DMS153 (cell line): ENCODE data around the gene CTXN2.

Experiments used
- DNase-seq: peaks from one replicate; lab custom pipeline; 2025; lab: John Stamatoyannopoulos, UW

The CTXN2 gene

GRCh38 chr15:48222627-48223026, 31.2 kb downstream of the CTXN2 start:
- no peak for DNase-seq

GRCh38 chr15:48225771-48226170, 34.3 kb downstream of the CTXN2 start:
- DNase-seq, result no peak

GRCh38 chr15:48230498-48230897, 39.0 kb downstream of the CTXN2 start:
- DNase-seq, result no peak

GRCh38 chr15:48233246-48233645, 41.8 kb downstream of the CTXN2 start:
- no peak for DNase-seq

- DNase-seq, result no peak
Observed at GRCh38 chr15:48239334-48239733, 47.9 kb downstream of the CTXN2 start.

GRCh38 chr15:48242015-48242414, 50.5 kb downstream of the CTXN2 start:
- peak; percentile 45 for DNase-seq

GRCh38 chr15:48242535-48242934, 51.1 kb downstream of the CTXN2 start:
- DNase-seq, result no peak

- DNase-seq, result no peak
Observed at GRCh38 chr15:48244921-48245320, 53.5 kb downstream of the CTXN2 start.

- no peak for DNase-seq
Observed at GRCh38 chr15:48248414-48248813, 56.9 kb downstream of the CTXN2 start.

- no peak for DNase-seq
Observed at GRCh38 chr15:48250640-48251076, 59.2 kb downstream of the CTXN2 start.

GRCh38 chr15:48253172-48253571, 61.7 kb downstream of the CTXN2 start:
- DNase-seq, result no peak
